Measurements from ENCODE around the gene TTC4. TPM values are rescaled to one million over a fixed set of nuclear protein-coding genes. Genes with fewer than 3 reads are reported as not detected.

Gene TTC4
- total RNA-seq, 4 donors from 2014 or later: 14.0 to 22.1 (median 15.5) TPM

GRCh38 chr1:54728027-54728426, 12.4 kb downstream of the TTC4 start:
- no peak for TF ChIP-seq CTCF (IDR thresholded peaks at IDR 0.05; ENCODE audit: low read depth)

- TF ChIP-seq CTCF (IDR thresholded peaks at IDR 0.05; ENCODE audit: low read depth): no peak
Measured at GRCh38 chr1:54736685-54737084, 21.0 kb downstream of the TTC4 start.

GRCh38 chr1:54738244-54738643, 22.6 kb downstream of the TTC4 start:
- no peak for TF ChIP-seq CTCF (IDR thresholded peaks at IDR 0.05; ENCODE audit: low read depth)

GRCh38 chr1:54741531-54741930, 25.9 kb downstream of the TTC4 start:
- TF ChIP-seq CTCF (IDR thresholded peaks at IDR 0.05; ENCODE audit: low read depth): no peak

GRCh38 chr1:54742282-54742681, 26.6 kb downstream of the TTC4 start:
- TF ChIP-seq CTCF (IDR thresholded peaks at IDR 0.05; ENCODE audit: low read depth): no peak

GRCh38 chr1:54743416-54744226, 28.0 kb downstream of the TTC4 start:
- TF ChIP-seq CTCF (IDR thresholded peaks at IDR 0.05; ENCODE audit: low read depth): no peak

GRCh38 chr1:54744696-54745095, 29.0 kb downstream of the TTC4 start:
- TF ChIP-seq CTCF (IDR thresholded peaks at IDR 0.05; ENCODE audit: low read depth): no peak
